GM13977 (cell line): ENCODE measurements around the gene RNF214.

Experiments
- DNase-seq: peaks from one replicate; pipeline ENCODE4 v3.0.0; 2012; ENCODE audit warnings: low spot score
- in situ Hi-C: fragments of 300-500 bp; cut with MboI; formaldehyde crosslinking; loops from one replicate; pipeline ENCODE4 v1.12.0; 2022; ENCODE audit warnings: low sequenced_read_pairs, low pct_unique_long_range_greater_than_20kb, mixed read lengths, inconsistent platforms; ENCODE audit not compliant: unreplicated experiment
- TF ChIP-seq, protein P1 (sequence below): IDR thresholded peaks from 2 replicates; pipeline ENCODE4 v1.5.1; 2012; ENCODE audit warnings: mild to moderate bottlenecking, control low read depth; ENCODE audit not compliant: insufficient read depth; ENCODE audit errors: extremely low read depth, missing control alignments

Gene RNF214

DNA sequence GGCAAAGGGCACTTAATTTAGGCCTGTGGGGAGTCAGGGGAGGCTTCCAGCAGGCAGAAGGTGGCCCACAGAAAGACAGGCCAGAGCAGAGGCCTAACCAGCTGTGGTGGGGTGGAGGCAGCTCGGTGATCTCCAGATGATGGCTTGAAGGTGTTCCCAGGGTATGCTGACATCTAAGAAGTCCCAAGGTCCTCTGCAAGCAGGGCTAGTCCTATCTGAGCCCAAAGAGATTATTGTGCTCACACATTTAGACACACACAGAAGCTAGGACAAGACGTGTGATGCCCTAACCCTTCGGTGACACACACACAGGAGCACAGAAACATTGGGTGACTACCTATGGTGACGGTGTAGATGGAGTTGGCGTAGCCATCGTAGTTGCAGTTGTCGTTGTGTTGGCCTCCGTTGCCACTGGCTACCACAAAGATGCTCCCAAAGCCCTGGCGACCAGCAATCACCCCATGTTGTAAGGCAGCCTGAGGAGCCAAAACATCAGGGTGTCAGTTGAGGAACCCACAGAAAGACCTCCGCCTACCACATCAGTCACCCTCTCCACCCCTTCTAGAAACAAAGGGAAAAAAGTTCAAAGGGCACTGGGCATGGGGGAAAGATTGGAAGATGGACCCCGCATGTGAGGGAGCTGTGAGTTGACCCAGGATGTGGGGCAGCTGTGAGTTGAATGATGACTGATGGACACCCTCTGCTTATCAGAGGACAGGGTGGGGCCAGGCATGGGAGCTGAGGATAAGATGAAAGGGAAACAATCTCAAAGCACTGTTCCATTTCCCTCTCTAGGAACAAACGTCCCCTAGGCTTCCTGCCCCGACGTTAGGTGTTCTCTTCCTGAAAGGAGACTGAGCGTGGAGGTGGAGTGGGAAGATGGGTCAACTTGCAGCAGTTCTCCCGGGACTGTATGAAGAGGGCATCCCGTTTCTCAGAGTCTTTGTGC lies 8.5 kb upstream of the RNF214 start:
- TF ChIP-seq, protein P1, sequence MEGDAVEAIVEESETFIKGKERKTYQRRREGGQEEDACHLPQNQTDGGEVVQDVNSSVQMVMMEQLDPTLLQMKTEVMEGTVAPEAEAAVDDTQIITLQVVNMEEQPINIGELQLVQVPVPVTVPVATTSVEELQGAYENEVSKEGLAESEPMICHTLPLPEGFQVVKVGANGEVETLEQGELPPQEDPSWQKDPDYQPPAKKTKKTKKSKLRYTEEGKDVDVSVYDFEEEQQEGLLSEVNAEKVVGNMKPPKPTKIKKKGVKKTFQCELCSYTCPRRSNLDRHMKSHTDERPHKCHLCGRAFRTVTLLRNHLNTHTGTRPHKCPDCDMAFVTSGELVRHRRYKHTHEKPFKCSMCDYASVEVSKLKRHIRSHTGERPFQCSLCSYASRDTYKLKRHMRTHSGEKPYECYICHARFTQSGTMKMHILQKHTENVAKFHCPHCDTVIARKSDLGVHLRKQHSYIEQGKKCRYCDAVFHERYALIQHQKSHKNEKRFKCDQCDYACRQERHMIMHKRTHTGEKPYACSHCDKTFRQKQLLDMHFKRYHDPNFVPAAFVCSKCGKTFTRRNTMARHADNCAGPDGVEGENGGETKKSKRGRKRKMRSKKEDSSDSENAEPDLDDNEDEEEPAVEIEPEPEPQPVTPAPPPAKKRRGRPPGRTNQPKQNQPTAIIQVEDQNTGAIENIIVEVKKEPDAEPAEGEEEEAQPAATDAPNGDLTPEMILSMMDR, result no peak
- in situ Hi-C loops, result no loop called here
- no peak for DNase-seq

DNA sequence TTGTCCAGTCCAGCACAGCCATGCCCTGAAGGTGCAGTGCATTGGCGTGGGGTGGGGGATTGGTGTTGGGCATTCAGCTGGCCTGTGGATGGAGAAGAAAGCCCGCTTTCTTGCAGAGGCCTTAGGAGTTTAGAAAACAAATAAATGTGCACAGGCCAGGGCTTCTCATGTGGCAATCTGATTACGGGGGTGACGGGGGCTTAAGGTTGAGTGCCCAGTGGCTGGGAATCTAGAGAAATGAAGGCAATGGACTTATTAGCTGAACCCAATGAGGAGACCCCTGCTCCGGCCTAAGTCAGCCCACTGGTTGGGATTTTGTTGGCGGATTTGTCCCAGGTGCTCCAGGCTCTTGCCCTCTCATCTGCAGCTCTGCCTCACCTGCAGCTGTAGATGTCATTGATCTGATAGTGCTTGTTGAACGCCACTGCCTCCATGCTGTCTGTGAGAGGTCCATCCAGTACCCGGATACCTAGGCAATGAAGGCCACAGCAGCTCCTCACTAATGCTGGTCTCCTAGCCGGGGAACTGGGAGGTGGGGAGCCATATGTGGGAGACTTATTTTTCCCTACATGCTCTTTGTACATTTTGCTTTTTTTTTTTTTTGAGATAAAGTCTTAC lies 6.8 kb upstream of the RNF214 start:
- in situ Hi-C loops, result no loop called here
- TF ChIP-seq, protein P1, result no peak
- no peak for DNase-seq

DNA sequence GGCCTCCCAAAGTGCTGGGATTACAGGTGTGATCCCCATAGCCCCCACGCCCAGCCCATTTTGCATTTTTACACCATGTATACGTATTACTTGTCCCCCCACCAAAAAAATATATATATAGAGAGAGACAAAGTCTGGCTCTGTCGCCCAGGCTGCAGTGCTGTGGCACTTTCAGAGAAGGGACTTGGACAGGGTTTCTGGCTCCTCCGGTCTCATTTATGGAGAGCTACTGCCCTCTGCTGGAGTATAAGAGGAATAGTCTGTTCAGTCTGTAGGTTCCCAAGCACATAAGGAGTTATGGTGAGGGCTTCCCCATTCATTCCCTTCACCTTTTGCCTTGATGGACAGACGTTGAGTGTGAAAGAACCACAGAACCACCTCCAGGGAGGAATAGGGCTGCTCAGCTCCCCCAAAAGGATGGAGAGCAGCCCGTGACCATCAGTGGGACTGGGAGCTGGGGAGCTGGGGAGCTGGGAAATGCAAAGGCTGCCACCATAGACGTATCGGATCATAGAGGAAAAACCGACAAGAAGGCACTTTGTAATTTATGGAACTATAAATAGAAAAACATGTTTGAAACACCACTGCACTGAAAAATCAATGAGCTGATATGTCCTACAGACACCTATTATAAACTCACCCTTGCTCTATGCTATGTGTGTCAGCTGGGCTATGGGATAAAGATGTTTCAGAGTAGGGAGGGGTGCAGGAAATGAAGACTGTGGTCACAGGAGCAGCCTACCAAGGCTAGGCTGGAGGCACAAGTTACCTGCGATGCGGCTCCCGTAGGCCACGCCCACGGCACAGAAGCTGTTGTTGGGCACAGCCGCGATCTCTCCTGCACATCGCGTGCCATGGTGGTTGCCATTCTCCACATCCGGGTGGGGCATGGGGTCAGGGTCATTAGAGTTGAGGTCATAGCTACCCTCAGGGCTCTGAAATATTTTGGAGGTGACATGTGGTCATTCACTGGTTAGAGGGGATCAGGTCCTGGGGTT lies 5.8 kb upstream of the RNF214 start:
- in situ Hi-C loops, result no loop called here
- peak; percentile 79 for DNase-seq
- TF ChIP-seq, protein P1, result peak; percentile 80

DNA sequence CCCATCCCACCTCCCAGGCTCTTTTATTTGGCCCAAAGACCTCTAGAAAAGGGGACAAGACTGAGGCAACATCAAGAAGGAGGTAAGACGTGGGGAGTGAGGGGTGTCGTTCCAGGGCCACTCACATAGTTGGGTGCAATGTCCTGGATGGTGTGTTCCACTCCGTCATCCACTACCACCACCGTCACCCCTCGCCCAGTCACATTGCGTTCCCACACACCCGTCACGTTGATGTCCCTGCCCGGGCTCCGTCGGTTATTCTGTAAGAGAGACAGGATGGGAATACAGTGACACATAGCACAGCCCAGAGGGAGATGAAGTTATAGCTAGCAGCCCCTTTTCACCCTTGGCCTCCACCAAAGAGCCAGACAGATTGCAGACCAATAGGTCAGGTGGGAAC lies 4.4 kb upstream of the RNF214 start:
- in situ Hi-C loops, result no loop called here
- DNase-seq, result no peak
- TF ChIP-seq, protein P1, result no peak

DNA sequence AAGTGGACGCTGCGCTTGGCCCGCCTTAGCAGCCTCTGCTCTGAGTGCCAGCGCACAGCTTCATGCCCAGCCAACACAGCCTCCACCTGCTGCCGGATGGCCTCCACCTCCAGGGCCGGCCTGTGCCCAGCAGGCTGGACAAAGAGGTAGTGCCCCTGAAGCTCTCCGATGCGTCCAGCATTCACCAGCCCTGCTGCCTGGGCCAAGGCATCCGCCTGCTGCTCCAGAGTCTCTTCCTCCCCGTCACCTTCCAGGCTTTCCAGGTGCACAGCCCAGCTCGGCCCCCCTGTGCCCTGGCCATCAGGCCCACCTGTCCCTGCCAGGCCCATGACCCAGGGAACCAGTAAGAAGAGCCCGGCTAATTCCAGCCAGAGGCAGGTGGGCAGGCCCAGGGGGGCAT lies 3.1 kb upstream of the RNF214 start:
- TF ChIP-seq, protein P1, result no peak
- no peak for DNase-seq
- in situ Hi-C loops, result no loop called here

DNA sequence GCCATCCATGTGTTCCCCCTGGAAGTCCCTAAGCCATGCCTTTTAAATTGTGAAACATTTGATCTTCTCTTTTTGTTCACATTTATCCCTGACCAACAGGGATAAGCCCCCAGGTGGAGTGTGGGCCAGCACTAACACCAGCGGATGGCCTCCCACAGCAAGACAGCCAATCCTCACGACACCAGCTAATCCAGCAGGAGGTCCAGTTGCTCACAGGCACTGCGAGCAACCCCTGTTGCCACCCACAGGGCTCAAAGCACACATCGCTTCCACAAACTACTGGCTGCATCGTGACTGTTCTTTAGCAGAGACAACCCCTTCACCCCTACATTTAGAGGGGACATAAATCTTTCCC lies 2.6 kb upstream of the RNF214 start:
- DNase-seq, result no peak
- TF ChIP-seq, protein P1, result no peak
- in situ Hi-C loops, result loop anchor here (10.0 kb wide), 1 partner anchor 65 kb away; the partner anchor contains the start of gene BACE1-AS
